Caco-2 (cell line): ENCODE results near the gene PRRX2. TPM values are rescaled to one million over a fixed set of nuclear protein-coding genes. Genes with fewer than 3 reads are reported as not detected.

Experiments
- BruUV-seq: library from RNA; stranded (reverse); fragments of 400-500 nt; replicated peaks from 2 replicates; lab custom pipeline; 2021; lab: Mats Ljungman, UMichigan
- CTCF ChIA-PET: fragments of 300-600 bp; sonication (Branson Sonifier 250); formaldehyde crosslinking; loops from one replicate; lab custom pipeline; 2022; ENCODE audit warnings: antibody characterized with exemption; lab: Charles Lee
- POLR2A ChIA-PET: fragments of 300-600 bp; sonication (Branson Sonifier 250); formaldehyde crosslinking; loops from one replicate; lab custom pipeline; 2022; ENCODE audit warnings: antibody characterized with exemption; lab: Charles Lee
- DNase-seq, 2 experiments: peaks; one replicate each; pipeline versions ENCODE4 v3.0.0 to v3.0.0-alpha.2; 2020 to 2022
- H3K27me3 ChIP-seq: replicated peaks from 2 replicates; pipeline ENCODE4 v1.6.0; 2011; ENCODE audit warnings: low read length; ENCODE audit not compliant: control insufficient read depth, insufficient read depth
- H3K36me3 ChIP-seq: 2 replicates; pipeline ENCODE4 v1.5.1; 2011; ENCODE audit warnings: low read length; ENCODE audit not compliant: control insufficient read depth, insufficient read depth
- H3K4me1 ChIP-seq: fragments of 250-450 bp; sonication (Bioruptor Pico); 2 replicates; pipeline ENCODE4 v1.5.1; 2020; ENCODE audit warnings: mild to moderate bottlenecking
- H3K4me3 ChIP-seq: 2 replicates; pipeline ENCODE4 v1.5.1; 2011; ENCODE audit warnings: low read depth, mild to moderate bottlenecking, control low read depth, low read length
- H3K9me3 ChIP-seq: fragments of 250-450 bp; sonication (Bioruptor Pico); 2 replicates; pipeline ENCODE4 v1.5.1; 2020; ENCODE audit warnings: mild to moderate bottlenecking, moderate library complexity
- H3K27ac Mint-ChIP-seq: one replicate; pipeline ENCODE4 v1.8.0; 2022; ENCODE audit warnings: mixed read lengths; ENCODE audit not compliant: unreplicated experiment
- H3K27me3 Mint-ChIP-seq: one replicate; pipeline ENCODE4 v1.8.0; 2022; ENCODE audit warnings: mixed read lengths; ENCODE audit not compliant: insufficient read depth, unreplicated experiment
- H3K36me3 Mint-ChIP-seq: one replicate; pipeline ENCODE4 v1.8.0; 2022; ENCODE audit warnings: mild to moderate bottlenecking, mixed read lengths; ENCODE audit not compliant: insufficient read depth, unreplicated experiment
- H3K4me1 Mint-ChIP-seq: one replicate; pipeline ENCODE4 v1.8.0; 2022; ENCODE audit warnings: low read depth, mixed read lengths; ENCODE audit not compliant: unreplicated experiment
- H3K4me3 Mint-ChIP-seq: one replicate; pipeline ENCODE4 v1.8.0; 2022; ENCODE audit warnings: mild to moderate bottlenecking, moderate library complexity, mixed read lengths; ENCODE audit not compliant: unreplicated experiment
- H3K9me3 Mint-ChIP-seq: one replicate; pipeline ENCODE4 v1.8.0; 2022; ENCODE audit warnings: mixed read lengths; ENCODE audit not compliant: unreplicated experiment
- CTCF ChIP-seq, 2 experiments: fragments of 200-600 bp in 1 of 2; IDR thresholded peaks; 1 replicate in 1 of 2; 2 replicates in 1 of 2; pipeline versions ENCODE4 v1.5.1 to v1.8.0; 2011 to 2022; ENCODE audit warnings: antibody characterized with exemption in 1 of 2, control low read depth in 1 of 2, inconsistent platforms in 1 of 2, low read depth in 1 of 2, low read length in 1 of 2, mild to moderate bottlenecking in 1 of 2, moderate library complexity in 1 of 2; ENCODE audit not compliant: insufficient read depth in 1 of 2, severe bottlenecking in 1 of 2, unreplicated experiment in 1 of 2
- intact Hi-C: fragments of 100-400 bp; cut with micrococcal nuclease; formaldehyde crosslinking; loops from one replicate; pipeline ENCODE4 v1.10.0; 2022; ENCODE audit not compliant: unreplicated experiment
- total RNA-seq: library from RNA; stranded (reverse); gene quantifications from 2 replicates; pipeline ENCODE4 v1.2.3, GENCODE V29; 2022

The PRRX2 gene
- total RNA-seq, 1 experiment from 2014 or later, result not detected

DNA sequence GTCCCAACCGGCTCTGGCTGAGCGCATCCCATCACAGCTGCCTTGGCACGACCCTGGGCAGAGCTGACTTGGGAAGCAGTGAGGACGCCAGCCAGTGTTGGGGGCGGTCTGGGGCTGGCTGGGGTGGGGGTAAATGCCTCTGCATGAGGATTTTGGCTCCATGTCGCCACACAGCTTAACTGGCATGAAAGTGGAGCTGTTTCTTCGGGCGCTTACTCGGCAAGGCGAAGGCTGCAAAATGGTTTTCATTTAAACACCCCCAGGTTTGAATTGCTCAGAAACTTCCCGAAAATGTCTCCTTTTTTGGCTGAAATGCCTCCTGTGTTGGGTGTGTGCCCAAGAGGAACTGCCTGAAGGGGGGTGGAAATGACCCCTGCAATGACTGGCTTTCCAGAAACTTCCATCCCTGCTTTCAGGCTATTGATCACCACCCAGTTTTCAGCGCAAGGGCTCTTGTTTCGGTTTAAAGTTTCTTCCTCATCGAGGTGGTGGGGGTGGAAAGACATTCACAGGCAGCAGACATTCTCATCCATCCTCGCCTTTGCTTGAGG, 49.1 kb downstream of the PRRX2 start:
- intact Hi-C loops, result no loop called here
- H3K4me3 Mint-ChIP-seq, result no peak overlapping the region
- Histone ChIP-seq H3K27me3 (no peaks in the 10 kb centered on the region), H3K9me3 (no peaks in the 10 kb centered on the region), H3K4me1 (no peaks in the 10 kb centered on the region), H3K36me3 (no peaks in the 10 kb centered on the region), H3K4me3 (no peak overlapping the region)
- H3K27me3 Mint-ChIP-seq, result peaks cover 3% of the 10 kb centered on the region
- no peak for TF ChIP-seq CTCF (IDR thresholded peaks at IDR 0.05; ENCODE audit: insufficient read depth in 1 of 2, low read depth in 1 of 2, low read length in 1 of 2, severe bottlenecking in 1 of 2, unreplicated experiment in 1 of 2)
- no peaks in the 10 kb centered on the region for H3K9me3 Mint-ChIP-seq
- H3K27ac Mint-ChIP-seq, result no peak overlapping the region
- no peak for DNase-seq
- POLR2A ChIA-PET, result no interaction called here
- CTCF ChIA-PET, result no interaction called here
- H3K36me3 Mint-ChIP-seq, result no peaks in the 10 kb centered on the region
- BruUV-seq, result no TSS peak
- no peaks in the 10 kb centered on the region for H3K4me1 Mint-ChIP-seq

- Mint-ChIP-seq H3K36me3 (no peaks in the 10 kb centered on the region), H3K9me3 (no peaks in the 10 kb centered on the region), H3K4me3 (no peak overlapping the region), H3K27ac (no peak overlapping the region), H3K4me1 (no peaks in the 10 kb centered on the region), H3K27me3 (peaks cover 3% of the 10 kb centered on the region)
- CTCF ChIA-PET, result no interaction called here
- no peak overlapping the region for H3K4me3 ChIP-seq
- H3K36me3 ChIP-seq, result no peaks in the 10 kb centered on the region
- DNase-seq, result no peak
- no peak for TF ChIP-seq CTCF (IDR thresholded peaks at IDR 0.05; ENCODE audit: insufficient read depth in 1 of 2, low read depth in 1 of 2, low read length in 1 of 2, severe bottlenecking in 1 of 2, unreplicated experiment in 1 of 2)
- intact Hi-C loops, result no loop called here
- no peaks in the 10 kb centered on the region for H3K27me3 ChIP-seq
- BruUV-seq, result no TSS peak
- H3K4me1 ChIP-seq, result no peaks in the 10 kb centered on the region
- no peaks in the 10 kb centered on the region for H3K9me3 ChIP-seq
- POLR2A ChIA-PET, result no interaction called here
These were observed 50.6 kb downstream of the PRRX2 start for GRCh38 chr9:129716091-129716490.

- no peak overlapping the region for H3K4me3 Mint-ChIP-seq
- H3K27me3 ChIP-seq, result no peaks in the 10 kb centered on the region
- H3K9me3 ChIP-seq, result no peaks in the 10 kb centered on the region
- peaks cover 3% of the 10 kb centered on the region for H3K27me3 Mint-ChIP-seq
- H3K4me3 ChIP-seq, result no peak overlapping the region
- POLR2A ChIA-PET, result no interaction called here
- intact Hi-C loops, result no loop called here
- TF ChIP-seq CTCF (IDR thresholded peaks at IDR 0.05; ENCODE audit: insufficient read depth in 1 of 2, low read depth in 1 of 2, low read length in 1 of 2, severe bottlenecking in 1 of 2, unreplicated experiment in 1 of 2), result no peak
- H3K27ac Mint-ChIP-seq, result no peak overlapping the region
- H3K9me3 Mint-ChIP-seq, result no peaks in the 10 kb centered on the region
- H3K36me3 ChIP-seq, result no peaks in the 10 kb centered on the region
- H3K4me1 Mint-ChIP-seq, result no peaks in the 10 kb centered on the region
- no peaks in the 10 kb centered on the region for H3K4me1 ChIP-seq
- CTCF ChIA-PET, result no interaction called here
- DNase-seq, result no peak
- H3K36me3 Mint-ChIP-seq, result no peaks in the 10 kb centered on the region
- BruUV-seq, result no TSS peak
These were observed 52.5 kb downstream of the PRRX2 start for GRCh38 chr9:129717991-129718390.
